NT2/D1 (cell line): Measurements from ENCODE around the gene CLEC16A.

Experiments
- DNase-seq: peaks from one replicate; pipeline ENCODE4 v3.0.0-alpha.2; 2011; ENCODE audit warnings: low read depth, low spot score
- H3K27me3 ChIP-seq: 2 replicates; pipeline ENCODE4 v1.6.0; 2011; ENCODE audit warnings: mild to moderate bottlenecking; ENCODE audit not compliant: insufficient read length, insufficient read depth
- H3K36me3 ChIP-seq: 2 replicates; pipeline ENCODE4 v1.6.1; 2011; ENCODE audit warnings: mild to moderate bottlenecking, low read length, mixed read lengths; ENCODE audit not compliant: insufficient read depth, insufficient read length
- H3K4me1 ChIP-seq: 2 replicates; pipeline ENCODE4 v1.5.1; 2011; ENCODE audit not compliant: insufficient read depth, insufficient read length
- H3K4me3 ChIP-seq: 2 replicates; pipeline ENCODE4 v1.5.1; 2011; ENCODE audit warnings: low read depth; ENCODE audit not compliant: insufficient read length
- H3K9ac ChIP-seq: 2 replicates; pipeline ENCODE4 v1.6.0; 2011; ENCODE audit warnings: low read depth; ENCODE audit not compliant: insufficient read length
- H3K9me3 ChIP-seq: 2 replicates; pipeline ENCODE4 v1.5.1; 2011; ENCODE audit warnings: mild to moderate bottlenecking, low read length; ENCODE audit not compliant: insufficient read depth
- SUZ12 ChIP-seq: IDR thresholded peaks from 2 replicates; pipeline ENCODE4 v1.6.1; 2011; ENCODE audit not compliant: insufficient read length, insufficient read depth; ENCODE audit errors: extremely low read depth
- YY1 ChIP-seq: IDR thresholded peaks from 2 replicates; pipeline ENCODE4 v1.6.1; 2011; ENCODE audit not compliant: insufficient read length, insufficient read depth
- ZNF274 ChIP-seq: IDR thresholded peaks from 2 replicates; pipeline ENCODE4 v1.6.1; 2011; ENCODE audit warnings: mild to moderate bottlenecking, low read depth, low read length

CLEC16A gene

GRCh38 chr16:11133344-11133943 is 189.1 kb downstream of the CLEC16A start:
- H3K9ac ChIP-seq = no peak overlapping the region
- no peaks in the 10 kb centered on the region for H3K27me3 ChIP-seq
- H3K9me3 ChIP-seq = no peaks in the 10 kb centered on the region
- DNase-seq = no peak
- H3K4me1 ChIP-seq = peaks cover 18% of the 10 kb centered on the region
- TF ChIP-seq YY1 (no peak), ZNF274 (no peak), SUZ12 (no peak)
- H3K36me3 ChIP-seq = no peaks in the 10 kb centered on the region
- H3K4me3 ChIP-seq = no peak overlapping the region

- Histone ChIP-seq H3K4me1 (peaks cover 18% of the 10 kb centered on the region), H3K36me3 (no peaks in the 10 kb centered on the region), H3K9ac (no peak overlapping the region), H3K9me3 (no peaks in the 10 kb centered on the region), H3K27me3 (no peaks in the 10 kb centered on the region), H3K4me3 (no peak overlapping the region)
- TF ChIP-seq ZNF274 (no peak), YY1 (no peak), SUZ12 (no peak)
- DNase-seq = no peak
Measured at GRCh38 chr16:11134722-11135463, 190.5 kb downstream of the CLEC16A start.

- Histone ChIP-seq H3K27me3 (no peaks in the 10 kb centered on the region), H3K4me1 (peaks cover 19% of the 10 kb centered on the region), H3K4me3 (no peak overlapping the region), H3K36me3 (no peaks in the 10 kb centered on the region), H3K9ac (no peak overlapping the region), H3K9me3 (no peaks in the 10 kb centered on the region)
- DNase-seq = no peak
- TF ChIP-seq SUZ12 (no peak), ZNF274 (no peak), YY1 (no peak)
Measured at GRCh38 chr16:11135464-11135973, 191.2 kb downstream of the CLEC16A start.

DNA sequence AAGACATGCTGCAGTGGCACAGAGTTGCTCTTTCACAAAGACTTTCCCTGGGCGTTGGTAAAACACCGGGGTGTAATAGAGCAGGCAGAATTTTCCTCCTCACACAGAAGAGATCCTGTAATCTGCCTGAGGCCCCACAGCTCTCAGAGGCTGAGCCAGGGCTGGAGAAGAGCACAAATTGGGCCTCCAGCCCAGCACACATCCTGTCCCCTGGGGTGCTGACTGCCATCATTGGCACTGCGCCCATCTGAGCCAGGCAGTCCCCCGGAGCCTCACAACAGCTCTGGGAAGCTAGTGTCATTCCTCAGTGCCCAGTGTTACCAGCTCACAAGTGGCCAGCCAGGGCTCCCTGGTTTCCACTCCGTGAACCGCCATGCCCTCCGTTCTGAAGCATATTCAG is 192.2 kb downstream of the CLEC16A start:
- Histone ChIP-seq H3K27me3 (no peaks in the 10 kb centered on the region), H3K4me3 (no peak overlapping the region), H3K4me1 (peaks cover 21% of the 10 kb centered on the region), H3K36me3 (no peaks in the 10 kb centered on the region), H3K9me3 (no peaks in the 10 kb centered on the region), H3K9ac (no peak overlapping the region)
- DNase-seq = no peak
- no peak for TF ChIP-seq YY1
- TF ChIP-seq ZNF274 = no peak

DNA sequence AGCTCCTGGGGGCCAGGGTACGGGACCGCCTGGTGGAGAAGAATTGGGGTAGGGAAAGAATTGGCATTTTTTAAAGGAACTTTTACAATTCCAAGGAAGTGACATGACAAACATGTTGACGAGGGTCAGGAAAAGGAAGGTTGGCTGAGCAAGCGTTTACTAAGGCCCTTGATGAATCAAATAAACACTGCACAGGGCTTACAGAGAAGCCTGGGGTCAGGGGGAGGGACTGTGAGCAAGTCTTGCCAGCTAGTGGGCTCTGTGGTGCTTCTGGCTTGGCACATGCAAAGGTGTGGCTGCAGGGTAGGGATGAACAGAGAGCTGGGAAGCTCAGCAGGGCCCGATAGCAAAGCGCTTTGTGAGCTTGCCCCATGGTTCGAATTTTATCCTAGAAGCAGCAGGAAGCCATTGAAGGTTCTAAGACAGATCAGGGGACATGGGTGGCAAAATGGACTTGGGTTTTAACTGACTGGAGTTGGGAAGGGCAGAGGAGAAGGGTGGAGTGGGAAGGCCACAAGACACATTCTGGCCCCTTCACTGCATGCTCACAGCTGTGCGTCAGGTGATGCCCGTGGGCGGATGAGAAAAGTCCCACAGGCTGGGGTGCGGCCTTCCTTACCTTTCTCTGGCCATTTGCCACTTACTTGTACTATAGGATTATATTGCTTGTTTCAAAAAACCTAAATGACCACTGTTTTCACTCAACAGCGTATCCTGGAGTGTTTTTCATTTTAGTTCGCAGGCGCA is 193.8 kb downstream of the CLEC16A start:
- TF ChIP-seq ZNF274 = no peak
- no peak for TF ChIP-seq SUZ12
- no peak for TF ChIP-seq YY1
- Histone ChIP-seq H3K27me3 (no peaks in the 10 kb centered on the region), H3K4me1 (peaks cover 25% of the 10 kb centered on the region), H3K9me3 (no peaks in the 10 kb centered on the region), H3K4me3 (no peak overlapping the region), H3K9ac (no peak overlapping the region), H3K36me3 (no peaks in the 10 kb centered on the region)
- no peak for DNase-seq

GRCh38 chr16:11138769-11139325 is 194.5 kb downstream of the CLEC16A start:
- Histone ChIP-seq H3K4me1 (peaks cover 24% of the 10 kb centered on the region), H3K9me3 (no peaks in the 10 kb centered on the region), H3K27me3 (no peaks in the 10 kb centered on the region), H3K9ac (no peak overlapping the region), H3K4me3 (no peak overlapping the region), H3K36me3 (no peaks in the 10 kb centered on the region)
- TF ChIP-seq YY1 (no peak), ZNF274 (no peak), SUZ12 (no peak)
- no peak for DNase-seq
